Endometrial microvascular endothelial cells (primary cell): ENCODE results near the gene ZBED4. TPM values are rescaled to one million over a fixed set of nuclear protein-coding genes. Genes with fewer than 3 reads are reported as not detected.

ENCODE experiments used
- total RNA-seq: library from RNA; depleted of rRNA; stranded (reverse); fragments of >200 nt; gene quantifications from one replicate; pipeline ENCODE4 v1.2.3, GENCODE V29; 2015; ENCODE audit errors: inconsistent ontology term

The ZBED4 gene
- total RNA-seq, 1 donor from 2014 or later, result 13.1 TPM

Other genes starting within 250 kb of the ZBED4 start
- 16.1 TPM for gene BRD1, start 26.0 kb upstream of the ZBED4 start, total RNA-seq
- 20.1 TPM for gene ALG12, start 64.6 kb downstream of the ZBED4 start, total RNA-seq
- 55.8 TPM for gene CRELD2, start 64.8 kb downstream of the ZBED4 start, total RNA-seq
- gene PIM3, start 106.9 kb downstream of the ZBED4 start, total RNA-seq, result 45.4 TPM
- not detected for gene IL17REL, start 158.9 kb downstream of the ZBED4 start, total RNA-seq
- gene TTLL8, start 204.5 kb downstream of the ZBED4 start, total RNA-seq, result not detected
- not detected for gene MLC1, start 231.6 kb downstream of the ZBED4 start, total RNA-seq
- 6.1 TPM for gene MOV10L1, start 236.2 kb downstream of the ZBED4 start, total RNA-seq